Neural cell (in vitro differentiated cells): Measurements from ENCODE around the gene LRGUK. TPM values are rescaled to one million over a fixed set of nuclear protein-coding genes. Genes with fewer than 3 reads are reported as not detected.
"Not testable (repeated sequence)": the region's sequence is repeated elsewhere in the genome, so short reads cannot be mapped to it uniquely, and the experiment has no call there.

ENCODE experiments used
- H2AFZ ChIP-seq: fragments of 200-600, 300-800 bp; sonication (generic), shearing (Covaris generic); 2 replicates; pipeline ENCODE4 v1.6.0; 2014; ENCODE audit warnings: low read depth, mild to moderate bottlenecking, antibody characterized with exemption, low read length, moderate library complexity
- H3F3A ChIP-seq: fragments of 200-600 bp; shearing (Covaris generic); 2 replicates; pipeline ENCODE4 v1.6.1; 2016; ENCODE audit warnings: mild to moderate bottlenecking, moderate library complexity, mixed read lengths, antibody characterized with exemption, low read length; ENCODE audit not compliant: insufficient read depth, poor library complexity, severe bottlenecking
- H3K27ac ChIP-seq: fragments of 200-600, 300-800 bp; sonication (generic), shearing (Covaris generic); 2 replicates; pipeline ENCODE4 v1.5.1; 2014; ENCODE audit warnings: mild to moderate bottlenecking, low read length, moderate library complexity
- H3K27me3 ChIP-seq: fragments of 300-800, 200-600 bp; sonication (generic), shearing (Covaris generic); 2 replicates; pipeline ENCODE4 v1.6.0; 2014; ENCODE audit warnings: mild to moderate bottlenecking, low read depth, low read length, moderate library complexity; ENCODE audit not compliant: insufficient read depth
- H3K36me3 ChIP-seq: fragments of 300-800, 200-600 bp; sonication (generic), shearing (Covaris generic); 2 replicates; pipeline ENCODE4 v1.5.1; 2014; ENCODE audit warnings: mild to moderate bottlenecking, antibody characterized with exemption, low read length, moderate library complexity; ENCODE audit not compliant: insufficient read depth
- H3K4me2 ChIP-seq: fragments of 300-800, 200-600 bp; sonication (generic), shearing (Covaris generic); 2 replicates; pipeline ENCODE4 v1.6.0; 2014; ENCODE audit warnings: mild to moderate bottlenecking, low read length
- H3K4me3 ChIP-seq: fragments of 300-800, 200-600 bp; sonication (generic), shearing (Covaris generic); 2 replicates; pipeline ENCODE4 v1.5.1; 2014; ENCODE audit warnings: mild to moderate bottlenecking, low read length, moderate library complexity
- H3K79me2 ChIP-seq: fragments of 200-600 bp; shearing (Covaris generic); replicated peaks from 2 replicates; pipeline ENCODE4 v1.6.0; 2014; ENCODE audit warnings: mild to moderate bottlenecking, low read length, moderate library complexity; ENCODE audit not compliant: insufficient read depth
- H3K9ac ChIP-seq: fragments of 300-800, 200-600 bp; sonication (generic), shearing (Covaris generic); 2 replicates; pipeline ENCODE4 v1.6.1; 2016; ENCODE audit warnings: mild to moderate bottlenecking, low read length, mixed read lengths
- H3K9me2 ChIP-seq: fragments of 200-600 bp; shearing (Covaris generic); 2 replicates; pipeline ENCODE4 v1.6.1; 2016; ENCODE audit warnings: mild to moderate bottlenecking, low read length, mixed read lengths; ENCODE audit not compliant: insufficient read depth
- H3K9me3 ChIP-seq: fragments of 200-600, 300-800 bp; sonication (generic), shearing (Covaris generic); 2 replicates; pipeline ENCODE4 v1.6.1; 2016; ENCODE audit warnings: mild to moderate bottlenecking, mixed run types, low read length, moderate library complexity, mixed read lengths
- H4K20me1 ChIP-seq: fragments of 200-600 bp; shearing (Covaris generic); 2 replicates; pipeline ENCODE4 v1.6.1; 2016; ENCODE audit warnings: mild to moderate bottlenecking, mixed run types; ENCODE audit not compliant: insufficient read depth
- CTCF ChIP-seq: fragments of 450-650 bp; IDR thresholded peaks from 2 replicates; pipeline ENCODE4 v1.5.1; 2014; ENCODE audit warnings: antibody characterized with exemption, mild to moderate bottlenecking, moderate library complexity; ENCODE audit not compliant: poor library complexity, severe bottlenecking
- EP300 ChIP-seq: fragments of 450-650 bp; conservative IDR thresholded peaks from 2 replicates; pipeline ENCODE4 v1.6.1; 2014; ENCODE audit warnings: antibody characterized with exemption, mild to moderate bottlenecking, moderate library complexity; ENCODE audit not compliant: poor library complexity, severe bottlenecking
- EZH2 ChIP-seq: fragments of 200-600, 300-800 bp; shearing (Covaris generic), sonication (generic); IDR thresholded peaks from 2 replicates; pipeline ENCODE4 v1.6.1; 2014; ENCODE audit warnings: antibody characterized with exemption, low read length, borderline replicate concordance, mild to moderate bottlenecking; ENCODE audit not compliant: insufficient read depth, poor library complexity, severe bottlenecking
- MXI1 ChIP-seq: fragments of 450-650 bp; conservative IDR thresholded peaks from 2 replicates; pipeline ENCODE4 v1.6.1; 2014; ENCODE audit warnings: antibody characterized with exemption, mild to moderate bottlenecking; ENCODE audit not compliant: poor library complexity, severe bottlenecking
- POLR2AphosphoS5 ChIP-seq: IDR thresholded peaks from 2 replicates; pipeline ENCODE4 v1.6.1; 2012
- RAD21 ChIP-seq: fragments of 450-650 bp; conservative IDR thresholded peaks from 2 replicates; pipeline ENCODE4 v1.6.1; 2014; ENCODE audit warnings: antibody characterized with exemption, mild to moderate bottlenecking, moderate library complexity
- REST ChIP-seq: IDR thresholded peaks from 2 replicates; pipeline ENCODE4 v1.6.1; 2012; ENCODE audit warnings: borderline replicate concordance
- SMC3 ChIP-seq: fragments of 450-650 bp; conservative IDR thresholded peaks from 2 replicates; pipeline ENCODE4 v1.6.1; 2014; ENCODE audit warnings: antibody characterized with exemption, mild to moderate bottlenecking, moderate library complexity; ENCODE audit not compliant: poor library complexity
- TAF1 ChIP-seq: IDR thresholded peaks from 2 replicates; pipeline ENCODE4 v1.6.1; 2012; ENCODE audit warnings: low read depth
- polyA plus RNA-seq: library from polyadenylated mRNA; depleted of rRNA; stranded (reverse); fragments of >200 nt; gene quantifications from 2 replicates; pipeline ENCODE4 v1.2.3, GENCODE V29; 2014

LRGUK gene
- polyA plus RNA-seq, 1 donor from 2014 or later, result 4.9 TPM

- Histone ChIP-seq H3K27me3 (no peaks in the 10 kb centered on the region), H3K9ac (no peak overlapping the region), H3K9me2 (no peaks in the 10 kb centered on the region), H4K20me1 (no peaks in the 10 kb centered on the region), H3K4me3 (no peak overlapping the region), H3K27ac (no peak overlapping the region), H3K9me3 (no peaks in the 10 kb centered on the region), H3K4me2 (no peak overlapping the region), H3K79me2 (no peaks in the 10 kb centered on the region), H3F3A (no peaks in the 10 kb centered on the region), H2AFZ (no peak overlapping the region), H3K36me3 (no peaks in the 10 kb centered on the region)
- TF ChIP-seq CTCF (no peak), EP300 (no peak), POLR2AphosphoS5 (no peak), RAD21 (no peak), EZH2 (no peak), TAF1 (no peak), SMC3 (no peak), MXI1 (no peak), REST (no peak)
Measured at GRCh38 chr7:134220236-134220635, 93.1 kb downstream of the LRGUK start.

- not testable (repeated sequence) for H3F3A ChIP-seq, H3K27ac ChIP-seq, H3K79me2 ChIP-seq
Measured at GRCh38 chr7:134231296-134231695, 104.2 kb downstream of the LRGUK start.

GRCh38 chr7:134234216-134234615, 107.1 kb downstream of the LRGUK start:
- no peak overlapping the region for H3K4me2 ChIP-seq
- no peak overlapping the region for H3K9ac ChIP-seq
- no peak overlapping the region for H2AFZ ChIP-seq
- no peaks in the 10 kb centered on the region for H3K27me3 ChIP-seq
- H3K36me3 ChIP-seq, result no peaks in the 10 kb centered on the region
- no peaks in the 10 kb centered on the region for H3F3A ChIP-seq
- no peak for TF ChIP-seq TAF1
- no peak for TF ChIP-seq EZH2
- TF ChIP-seq CTCF, result no peak
- no peak overlapping the region for H3K4me3 ChIP-seq
- no peaks in the 10 kb centered on the region for H3K9me2 ChIP-seq
- H3K9me3 ChIP-seq, result peaks cover 2% of the 10 kb centered on the region
- H3K79me2 ChIP-seq, result no peaks in the 10 kb centered on the region
- no peak overlapping the region for H3K27ac ChIP-seq
- H4K20me1 ChIP-seq, result no peaks in the 10 kb centered on the region

More at GRCh38 chr7:134231296-134231695, 104.2 kb downstream of the LRGUK start:
- not testable (repeated sequence) for H3K9ac ChIP-seq, H3K9me2 ChIP-seq, H3K4me3 ChIP-seq, H4K20me1 ChIP-seq, H2AFZ ChIP-seq, H3K9me3 ChIP-seq, H3K27me3 ChIP-seq, H3K36me3 ChIP-seq, H3K4me2 ChIP-seq
